ENCODE data around the gene ZMYND8.
"Not testable (repeated sequence)": the region's sequence is repeated elsewhere in the genome, so short reads cannot be mapped to it uniquely, and the experiment has no call there.

The ZMYND8 gene

GRCh38 chr20:47282864-47283263 is 73.6 kb downstream of the ZMYND8 start:
- DNase-seq (ENCODE audit: extremely low spot score), result no peak
- POLR2A ChIA-PET, result interaction anchor here (0.7 kb wide), 1 partner anchor 41 kb away, joined by 3 read pairs; no protein-coding TSS in a partner anchor
- TF ChIP-seq ARNT (IDR thresholded peaks at IDR 0.05) (no peak), FOXM1 (IDR thresholded peaks at IDR 0.05; ENCODE audit: borderline replicate concordance) (no peak), BHLHE40 (IDR thresholded peaks at IDR 0.05; ENCODE audit: borderline replicate concordance) (no peak)
- CTCF ChIA-PET, result interaction anchor here (0.8 kb wide), 1 partner anchor 10 kb away, joined by 3 read pairs; no protein-coding TSS in a partner anchor

DNA sequence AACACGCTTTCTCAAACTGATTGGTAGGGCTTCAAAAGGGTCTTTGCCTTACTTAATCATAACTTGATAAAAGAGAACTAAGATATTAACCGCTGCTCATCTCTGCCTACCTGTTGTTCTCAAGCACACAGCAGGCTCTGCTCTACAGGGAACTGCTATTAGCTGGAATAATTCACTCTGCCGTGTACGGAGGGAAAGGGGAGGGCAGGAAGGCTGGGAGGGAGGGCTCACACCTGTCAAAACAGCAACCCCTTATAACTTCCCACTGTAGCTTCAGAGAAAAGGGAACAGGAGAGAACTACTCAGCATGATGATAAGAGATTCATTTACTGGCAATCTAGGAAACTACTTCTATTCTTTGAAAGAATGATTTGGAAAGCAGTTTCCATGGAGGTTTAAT is 75.1 kb downstream of the ZMYND8 start:
- ChIA-PET CTCF (interaction anchor here (1.2 kb wide), 1 partner anchor 8 kb away, joined by 3 read pairs; no protein-coding TSS in a partner anchor), POLR2A (interaction anchor here (0.8 kb wide), 1 partner anchor 77 kb away, joined by 3 read pairs; no protein-coding TSS in a partner anchor)
- TF ChIP-seq SUZ12 (IDR thresholded peaks at IDR 0.05), result no peak
- no peak for TF ChIP-seq PKNOX1 (IDR thresholded peaks at IDR 0.05)
- TF ChIP-seq ZNF384 (IDR thresholded peaks at IDR 0.05), result no peak
- no peak for TF ChIP-seq ARNT (IDR thresholded peaks at IDR 0.05)
- no peak for TF ChIP-seq CTBP1 (IDR thresholded peaks at IDR 0.05; ENCODE audit: borderline replicate concordance)
- no peak for TF ChIP-seq FOXM1 (IDR thresholded peaks at IDR 0.05; ENCODE audit: borderline replicate concordance)
- no peak for TF ChIP-seq TARDBP (IDR thresholded peaks at IDR 0.05)
- TF ChIP-seq SP1 (IDR thresholded peaks at IDR 0.05), result no peak
- TF ChIP-seq NFRKB (IDR thresholded peaks at IDR 0.05), result no peak
- TF ChIP-seq ELF4 (IDR thresholded peaks at IDR 0.05), result no peak
- TF ChIP-seq HDGF (IDR thresholded peaks at IDR 0.05; ENCODE audit: borderline replicate concordance), result no peak
- TF ChIP-seq BHLHE40 (IDR thresholded peaks at IDR 0.05; ENCODE audit: borderline replicate concordance), result no peak
- no peak for TF ChIP-seq LEF1 (IDR thresholded peaks at IDR 0.05; ENCODE audit: borderline replicate concordance)
- no peak for TF ChIP-seq L3MBTL2 (conservative IDR thresholded peaks at IDR 0.05)
- no peak for TF ChIP-seq FOXA1 (IDR thresholded peaks at IDR 0.05)
- no peak for TF ChIP-seq FOXK2 (IDR thresholded peaks at IDR 0.05)
- no peak for DNase-seq (ENCODE audit: extremely low spot score)

DNA sequence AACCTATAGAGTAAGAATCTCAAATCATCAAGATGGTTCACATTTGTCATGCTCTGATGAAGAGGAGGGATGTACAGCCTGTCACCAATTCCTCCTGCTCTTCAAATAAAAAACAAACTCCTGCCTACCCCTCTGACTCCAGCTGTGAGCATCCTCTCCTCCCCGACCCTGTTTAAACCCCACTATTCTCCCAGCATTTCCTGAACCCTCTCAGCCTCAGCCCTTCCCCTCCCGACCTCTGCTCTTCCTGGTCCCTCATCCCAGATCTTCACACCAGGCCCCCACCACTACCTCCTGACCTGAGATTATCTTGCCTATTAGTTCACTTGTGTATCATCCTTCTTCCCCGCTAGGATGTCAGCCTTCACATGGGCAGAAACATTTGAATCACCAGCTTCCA is 75.8 kb downstream of the ZMYND8 start:
- no peak for TF ChIP-seq BHLHE40 (IDR thresholded peaks at IDR 0.05; ENCODE audit: borderline replicate concordance)
- no peak for TF ChIP-seq FOXM1 (IDR thresholded peaks at IDR 0.05; ENCODE audit: borderline replicate concordance)
- TF ChIP-seq SUZ12 (IDR thresholded peaks at IDR 0.05), result no peak
- no peak for TF ChIP-seq ZNF384 (IDR thresholded peaks at IDR 0.05)
- no peak for TF ChIP-seq CTBP1 (IDR thresholded peaks at IDR 0.05; ENCODE audit: borderline replicate concordance)
- TF ChIP-seq ARNT (IDR thresholded peaks at IDR 0.05), result no peak
- no peak for TF ChIP-seq HDGF (IDR thresholded peaks at IDR 0.05; ENCODE audit: borderline replicate concordance)
- TF ChIP-seq L3MBTL2 (conservative IDR thresholded peaks at IDR 0.05), result no peak
- POLR2A ChIA-PET, result no interaction called here
- no peak for DNase-seq (ENCODE audit: extremely low spot score)
- CTCF ChIA-PET, result no interaction called here

GRCh38 chr20:47280228-47280627 is 76.3 kb downstream of the ZMYND8 start:
- ChIA-PET CTCF (no interaction called here), POLR2A (no interaction called here)
- no peak for DNase-seq (ENCODE audit: extremely low spot score)

DNA sequence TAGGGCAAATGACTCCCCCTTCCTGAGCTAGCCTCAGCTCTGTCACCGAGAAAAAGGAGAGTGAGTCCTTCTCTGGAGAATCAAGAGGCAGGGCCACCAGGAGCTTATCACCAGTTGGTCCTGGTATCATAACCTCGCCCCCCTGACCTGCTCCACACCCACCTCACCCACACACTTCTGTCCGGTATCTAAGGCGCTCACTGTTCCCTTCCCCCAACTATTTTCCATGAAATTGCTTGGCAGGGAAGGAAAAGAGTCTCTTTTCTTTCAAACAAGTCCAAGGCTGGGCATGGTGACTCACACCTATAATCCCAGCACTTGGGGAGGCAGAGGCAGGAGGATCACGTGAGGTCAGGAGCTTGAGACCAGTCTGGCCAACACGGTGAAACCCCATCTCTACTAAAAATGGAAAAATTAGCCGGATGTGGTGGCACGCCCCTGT is 77.6 kb downstream of the ZMYND8 start:
- no peak for DNase-seq (ENCODE audit: extremely low spot score)
- ChIA-PET CTCF (no interaction called here), POLR2A (no interaction called here)
- TF ChIP-seq L3MBTL2 (conservative IDR thresholded peaks at IDR 0.05) (no peak), HDGF (IDR thresholded peaks at IDR 0.05; ENCODE audit: borderline replicate concordance) (no peak), SP1 (IDR thresholded peaks at IDR 0.05) (no peak), ZNF384 (IDR thresholded peaks at IDR 0.05) (no peak), SUZ12 (IDR thresholded peaks at IDR 0.05) (no peak)

More at GRCh38 chr20:47280228-47280627, 76.3 kb downstream of the ZMYND8 start:
- TF ChIP-seq LEF1 (IDR thresholded peaks at IDR 0.05; ENCODE audit: borderline replicate concordance), result no peak
- TF ChIP-seq FOXM1 (IDR thresholded peaks at IDR 0.05; ENCODE audit: borderline replicate concordance), result no peak
- TF ChIP-seq CTBP1 (IDR thresholded peaks at IDR 0.05; ENCODE audit: borderline replicate concordance), result no peak
- TF ChIP-seq BHLHE40 (IDR thresholded peaks at IDR 0.05; ENCODE audit: borderline replicate concordance), result no peak
- no peak for TF ChIP-seq ZNF384 (IDR thresholded peaks at IDR 0.05)
- TF ChIP-seq ARNT (IDR thresholded peaks at IDR 0.05), result no peak
- no peak for TF ChIP-seq SP1 (IDR thresholded peaks at IDR 0.05)
- TF ChIP-seq ELF4 (IDR thresholded peaks at IDR 0.05), result no peak

DNA sequence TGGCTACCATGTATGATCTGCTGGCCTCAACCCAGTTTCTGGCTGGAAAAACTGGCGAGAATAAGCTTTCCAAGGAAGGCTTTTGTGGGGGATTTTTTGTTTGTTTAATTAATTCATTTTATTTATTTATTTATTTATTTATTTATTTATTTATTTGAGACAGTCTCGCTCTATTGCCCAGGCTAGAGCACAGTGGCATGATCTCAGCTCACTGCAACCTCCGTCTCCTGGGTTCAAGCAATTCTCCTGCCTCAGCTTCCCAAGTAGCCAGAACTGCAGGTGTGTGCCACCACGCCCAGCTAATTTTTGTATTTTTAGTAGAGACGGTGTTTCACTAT is 79.0 kb downstream of the ZMYND8 start:
- CTCF ChIA-PET; DNase-seq (ENCODE audit: extremely low spot score); POLR2A ChIA-PET: not testable (repeated sequence)

GRCh38 chr20:47276851-47277534 is 79.5 kb downstream of the ZMYND8 start:
- ChIA-PET CTCF (no interaction called here), POLR2A (no interaction called here)
- TF ChIP-seq L3MBTL2 (conservative IDR thresholded peaks at IDR 0.05) (no peak), PKNOX1 (IDR thresholded peaks at IDR 0.05) (no peak), SUZ12 (IDR thresholded peaks at IDR 0.05) (no peak), ARNT (IDR thresholded peaks at IDR 0.05) (no peak), ZNF384 (IDR thresholded peaks at IDR 0.05) (no peak), BHLHE40 (IDR thresholded peaks at IDR 0.05; ENCODE audit: borderline replicate concordance) (no peak), NFRKB (IDR thresholded peaks at IDR 0.05) (no peak), LEF1 (IDR thresholded peaks at IDR 0.05; ENCODE audit: borderline replicate concordance) (no peak), CTBP1 (IDR thresholded peaks at IDR 0.05; ENCODE audit: borderline replicate concordance) (no peak), FOXM1 (IDR thresholded peaks at IDR 0.05; ENCODE audit: borderline replicate concordance) (no peak), ELF4 (IDR thresholded peaks at IDR 0.05) (no peak), FOXA1 (IDR thresholded peaks at IDR 0.05) (no peak), TARDBP (IDR thresholded peaks at IDR 0.05) (no peak), SP1 (IDR thresholded peaks at IDR 0.05) (no peak), FOXK2 (IDR thresholded peaks at IDR 0.05) (no peak), HDGF (IDR thresholded peaks at IDR 0.05; ENCODE audit: borderline replicate concordance) (no peak)
- no peak for DNase-seq (ENCODE audit: extremely low spot score)
